ENCODE results near the gene RER1. TPM values are rescaled to one million over a fixed set of nuclear protein-coding genes. Genes with fewer than 3 reads are reported as not detected.

The RER1 gene
- total RNA-seq, 1 experiment from 2014 or later, result 110 TPM

- no peaks in the 10 kb centered on the region for H3K9me3 Mint-ChIP-seq
- H3K4me1 Mint-ChIP-seq, result peaks cover 6 to 11% of the 10 kb centered on the region in 2 experiments
- no peak overlapping the region for H2BK120ac ChIP-seq (ENCODE audit: low read depth, low read length, poor library complexity, severe bottlenecking)
- no peak overlapping the region for H3K18ac ChIP-seq (ENCODE audit: insufficient read length, low read depth, low read length)
- H2BK5ac ChIP-seq (ENCODE audit: insufficient read length, low read length), result no peak overlapping the region
- H2BK15ac ChIP-seq (ENCODE audit: low read depth, low read length), result no peak overlapping the region
- H3K4me2 ChIP-seq (ENCODE audit: insufficient read depth, insufficient read length, low read length), result no peak overlapping the region
- peaks cover 10 to 81% (median 79%) of the 10 kb centered on the region in 3 experiments; a peak in 6 of 7 replicates for H3K36me3 Mint-ChIP-seq (ENCODE audit: insufficient read depth in 1 of 3, low read depth in 3 of 3)
- H4K20me1 ChIP-seq (ENCODE audit: control insufficient read depth, insufficient read depth, insufficient read length), result peaks cover 2% of the 10 kb centered on the region
- no peak overlapping the region for H4K8ac ChIP-seq (replicated peaks; ENCODE audit: insufficient read length, low read depth, low read length)
- peaks cover 11% of the 10 kb centered on the region for H3K79me1 ChIP-seq (ENCODE audit: insufficient read depth, low read depth, low read length, poor library complexity, severe bottlenecking)
- H3T11ph ChIP-seq (ENCODE audit: low read length), result no peak overlapping the region
- no peak overlapping the region for H2BK20ac ChIP-seq (ENCODE audit: low read depth, low read length, poor library complexity, severe bottlenecking)
- H3K27ac ChIP-seq (ENCODE audit: insufficient read length, low read depth, low read length), result no peak overlapping the region
- H3K4ac ChIP-seq (ENCODE audit: low read depth, low read length), result no peak overlapping the region
- no peak overlapping the region for H3K9ac ChIP-seq (ENCODE audit: extremely low read depth, insufficient read length, low read length)
- no peak overlapping the region for H4K91ac ChIP-seq (ENCODE audit: insufficient read length, low read depth, low read length)
- peaks cover 5% of the 10 kb centered on the region; the same call in 1 of the 2 replicates for H3K79me2 ChIP-seq (ENCODE audit: insufficient read depth, low read length)
- peaks cover 5% of the 10 kb centered on the region for H3K23me2 ChIP-seq (ENCODE audit: insufficient read length, low read depth, low read length, poor library complexity, severe bottlenecking)
- H2AK5ac ChIP-seq (ENCODE audit: insufficient read length, low read length), result no peak overlapping the region
- no peak overlapping the region for H4K5ac ChIP-seq (ENCODE audit: insufficient read length, low read depth, low read length)
- H3K9me3 ChIP-seq (ENCODE audit: control insufficient read depth, low read depth, low read length), result no peaks in the 10 kb centered on the region
- no peak overlapping the region for H2BK12ac ChIP-seq (ENCODE audit: insufficient read length, low read depth, low read length)
- no CpG with 5 or more reads among the region's 19 CpGs for WGBS (ENCODE audit: extremely low coverage, insufficient read length, low lambda C conversion rate)
- H3K4me3 Mint-ChIP-seq, result no peak overlapping the region
- no peak overlapping the region for H2AFZ ChIP-seq (ENCODE audit: low read length)
- no peaks in the 10 kb centered on the region for H3K4me1 ChIP-seq (ENCODE audit: insufficient read depth, low read length)
- TF ChIP-seq CTCF (conservative IDR thresholded peaks at IDR 0.05), result no peak
- H3K14ac ChIP-seq (ENCODE audit: insufficient read depth, low read length), result no peak overlapping the region
- no peak overlapping the region for H3K56ac ChIP-seq (ENCODE audit: insufficient read length, low read depth, low read length)
- DNase-seq, result no peak
- H3K27me3 Mint-ChIP-seq (ENCODE audit: low read depth), result no peaks in the 10 kb centered on the region
- H3K23ac ChIP-seq (ENCODE audit: insufficient read length, low read depth, low read length), result no peak overlapping the region
- H3K27ac Mint-ChIP-seq, result no peak overlapping the region; a peak in 3 of 7 replicates
- H3K27me3 ChIP-seq (ENCODE audit: insufficient read depth, low read length), result no peaks in the 10 kb centered on the region
These were observed 5.5 kb downstream of the RER1 start for GRCh38 chr1:2397007-2397679.
